Hepatocyte (in vitro differentiated cells): Measurements from ENCODE around the gene SCARF1. TPM values are rescaled to one million over a fixed set of nuclear protein-coding genes. Genes with fewer than 3 reads are reported as not detected.
A peak's percentile ranks its signal among the peaks of the same experiment; 100 is the strongest.

Experiments
- DNase-seq: peaks from one replicate; pipeline ENCODE4 v3.0.0-alpha.2; 2016; ENCODE audit warnings: low spot score
- H2AFZ ChIP-seq: fragments of 200-600 bp; sonication (generic); 2 replicates; pipeline ENCODE4 v1.6.0; 2016; ENCODE audit warnings: antibody characterized with exemption, mild to moderate bottlenecking
- H3K27ac ChIP-seq: fragments of 200-600 bp; sonication (generic); 2 replicates; pipeline ENCODE4 v1.5.1; 2016; ENCODE audit warnings: mild to moderate bottlenecking
- H3K27me3 ChIP-seq: fragments of 200-600 bp; sonication (generic); 2 replicates; pipeline ENCODE4 v1.6.1; 2016
- H3K36me3 ChIP-seq: fragments of 200-600 bp; sonication (generic); replicated peaks from 2 replicates; pipeline ENCODE4 v1.5.1; 2016; ENCODE audit warnings: low read depth; ENCODE audit not compliant: insufficient read depth
- H3K4me1 ChIP-seq: fragments of 200-600 bp; sonication (generic); 2 replicates; pipeline ENCODE4 v1.5.1; 2016; ENCODE audit warnings: mild to moderate bottlenecking, moderate library complexity; ENCODE audit not compliant: insufficient read depth
- H3K4me2 ChIP-seq: fragments of 200-600 bp; sonication (generic); 2 replicates; pipeline ENCODE4 v1.6.0; 2016
- H3K4me3 ChIP-seq: fragments of 200-600 bp; sonication (generic); 2 replicates; pipeline ENCODE4 v1.5.1; 2016; ENCODE audit warnings: mild to moderate bottlenecking
- H3K79me2 ChIP-seq: fragments of 200-600 bp; sonication (generic); 2 replicates; pipeline ENCODE4 v1.6.0; 2017; ENCODE audit warnings: mild to moderate bottlenecking
- H3K9me2 ChIP-seq: fragments of 200-600 bp; sonication (generic); replicated peaks from 2 replicates; pipeline ENCODE4 v1.6.0; 2017; ENCODE audit warnings: mild to moderate bottlenecking; ENCODE audit not compliant: insufficient read depth
- H3K9me3 ChIP-seq: fragments of 200-600 bp; sonication (generic); 2 replicates; pipeline ENCODE4 v1.5.1; 2016; ENCODE audit warnings: low read depth, mild to moderate bottlenecking
- H4K20me1 ChIP-seq: fragments of 200-600 bp; sonication (generic); 2 replicates; pipeline ENCODE4 v1.6.0; 2016; ENCODE audit warnings: mild to moderate bottlenecking; ENCODE audit not compliant: insufficient read depth, poor library complexity, severe bottlenecking
- CTCF ChIP-seq: fragments of 200-600 bp; sonication (generic); IDR thresholded peaks from 2 replicates; pipeline ENCODE4 v1.5.1; 2016; ENCODE audit warnings: antibody characterized with exemption, mild to moderate bottlenecking; ENCODE audit not compliant: poor library complexity
- EZH2 ChIP-seq: fragments of 200-600 bp; sonication (generic); IDR thresholded peaks from 2 replicates; pipeline ENCODE4 v1.6.1; 2016; ENCODE audit warnings: antibody characterized with exemption, mild to moderate bottlenecking, borderline replicate concordance
- EZH2phosphoT487 ChIP-seq: fragments of 200-600 bp; sonication (generic); IDR thresholded peaks from one replicate; pipeline ENCODE4 v1.6.1; 2018; ENCODE audit warnings: antibody characterized with exemption, mild to moderate bottlenecking, low read depth, moderate library complexity; ENCODE audit not compliant: unreplicated experiment, severe bottlenecking
- WGBS: methylation state at CpG from one replicate; pipeline ENCODE4 v1.1.6; 2016; ENCODE audit warnings: low lambda C conversion rate; ENCODE audit errors: missing lambda C conversion rate; 5-methylcytosine and 5-hydroxymethylcytosine counted together
- polyA plus RNA-seq: library from polyadenylated mRNA; unstranded; fragments of >200 nt; fragmentation: Nextera tagmentation; extraction: Ambion mirVana; gene quantifications from 2 replicates; pipeline ENCODE4 v1.2.1, GENCODE V29; 2016
- total RNA-seq: library from RNA; depleted of rRNA; stranded (reverse); fragments of >200 nt; gene quantifications from 2 replicates; pipeline ENCODE4 v1.2.3, GENCODE V29; 2014

The SCARF1 gene
- total and polyA plus RNA-seq, 2 experiments from 2014 or later = 0.93 to 2.0 TPM

GRCh38 chr17:1592751-1593629 lies 52.5 kb downstream of the SCARF1 start:
- TF ChIP-seq CTCF = no peak
- no peak for TF ChIP-seq EZH2phosphoT487
- no peak for TF ChIP-seq EZH2
- Histone ChIP-seq H3K9me2 (no peaks in the 10 kb centered on the region), H3K4me3 (no peak overlapping the region), H3K4me1 (peaks cover 47% of the 10 kb centered on the region), H3K79me2 (no peaks in the 10 kb centered on the region), H3K27ac (peak overlapping the region; percentile 84), H2AFZ (no peak overlapping the region), H3K36me3 (no peaks in the 10 kb centered on the region), H4K20me1 (no peaks in the 10 kb centered on the region), H3K4me2 (peak overlapping the region; percentile 41), H3K9me3 (no peaks in the 10 kb centered on the region), H3K27me3 (no peaks in the 10 kb centered on the region)
- 63% methylated on average over 21 of the region's 25 CpGs for WGBS
- peak; percentile 84 for DNase-seq

GRCh38 chr17:1591474-1592090 lies 54.0 kb downstream of the SCARF1 start:
- TF ChIP-seq CTCF (no peak), EZH2phosphoT487 (no peak), EZH2 (no peak)
- no peaks in the 10 kb centered on the region for H4K20me1 ChIP-seq
- no peaks in the 10 kb centered on the region for H3K9me2 ChIP-seq
- no peak overlapping the region for H3K4me3 ChIP-seq
- H3K27ac ChIP-seq = no peak overlapping the region
- 88% methylated on average over 28 of the region's 40 CpGs for WGBS
- H3K4me2 ChIP-seq = no peak overlapping the region
- no peaks in the 10 kb centered on the region for H3K27me3 ChIP-seq
- H3K4me1 ChIP-seq = peaks cover 47% of the 10 kb centered on the region
- H2AFZ ChIP-seq = no peak overlapping the region
- peak; percentile 7 for DNase-seq
- H3K79me2 ChIP-seq = no peaks in the 10 kb centered on the region
- no peaks in the 10 kb centered on the region for H3K36me3 ChIP-seq
- H3K9me3 ChIP-seq = no peaks in the 10 kb centered on the region

GRCh38 chr17:1590747-1591473 lies 54.6 kb downstream of the SCARF1 start:
- 85% methylated on average over 27 of the region's 38 CpGs for WGBS
- no peaks in the 10 kb centered on the region for H3K36me3 ChIP-seq
- H3K4me3 ChIP-seq = no peak overlapping the region
- H4K20me1 ChIP-seq = no peaks in the 10 kb centered on the region
- no peaks in the 10 kb centered on the region for H3K9me3 ChIP-seq
- TF ChIP-seq EZH2 = no peak
- TF ChIP-seq EZH2phosphoT487 = no peak
- TF ChIP-seq CTCF = no peak
- no peaks in the 10 kb centered on the region for H3K27me3 ChIP-seq
- no peaks in the 10 kb centered on the region for H3K79me2 ChIP-seq
- H3K27ac ChIP-seq = peak overlapping the region; percentile 87
- DNase-seq = peak; percentile 14
- H3K4me1 ChIP-seq = peaks cover 47% of the 10 kb centered on the region
- H2AFZ ChIP-seq = no peak overlapping the region
- H3K4me2 ChIP-seq = peak overlapping the region; percentile 50
- H3K9me2 ChIP-seq = no peaks in the 10 kb centered on the region
